Epithelial cell of esophagus (primary cell): ENCODE data around the gene SAT1.

Experiments
- DNase-seq: peaks from one replicate; pipeline ENCODE4 v3.0.0; 2010; ENCODE audit warnings: low read depth
- H3K4me3 ChIP-seq: 2 replicates; pipeline ENCODE4 v1.5.1; 2011; ENCODE audit warnings: mild to moderate bottlenecking, low read length, control low read depth
- CTCF ChIP-seq: IDR thresholded peaks from 2 replicates; pipeline ENCODE4 v1.5.1; 2011; ENCODE audit warnings: low read depth, mild to moderate bottlenecking, low read length, control low read depth, inconsistent platforms; ENCODE audit not compliant: insufficient read depth; ENCODE audit errors: missing control alignments

The SAT1 gene

GRCh38 chrX:23776363-23776762 is 6.6 kb upstream of the SAT1 start:
- H3K4me3 ChIP-seq = no peak overlapping the region
- TF ChIP-seq CTCF = no peak
- DNase-seq = no peak

- no peak for TF ChIP-seq CTCF
Measured at GRCh38 chrX:23779025-23779424, 3.9 kb upstream of the SAT1 start.

GRCh38 chrX:23782455-23782854 is 518 bp upstream of the SAT1 start:
- DNase-seq = no peak
- no peak for TF ChIP-seq CTCF
- peak overlapping the region; percentile 25 for H3K4me3 ChIP-seq

More at GRCh38 chrX:23779025-23779424, 3.9 kb upstream of the SAT1 start:
- H3K4me3 ChIP-seq = no peak overlapping the region
- DNase-seq = peak; percentile 89

DNA sequence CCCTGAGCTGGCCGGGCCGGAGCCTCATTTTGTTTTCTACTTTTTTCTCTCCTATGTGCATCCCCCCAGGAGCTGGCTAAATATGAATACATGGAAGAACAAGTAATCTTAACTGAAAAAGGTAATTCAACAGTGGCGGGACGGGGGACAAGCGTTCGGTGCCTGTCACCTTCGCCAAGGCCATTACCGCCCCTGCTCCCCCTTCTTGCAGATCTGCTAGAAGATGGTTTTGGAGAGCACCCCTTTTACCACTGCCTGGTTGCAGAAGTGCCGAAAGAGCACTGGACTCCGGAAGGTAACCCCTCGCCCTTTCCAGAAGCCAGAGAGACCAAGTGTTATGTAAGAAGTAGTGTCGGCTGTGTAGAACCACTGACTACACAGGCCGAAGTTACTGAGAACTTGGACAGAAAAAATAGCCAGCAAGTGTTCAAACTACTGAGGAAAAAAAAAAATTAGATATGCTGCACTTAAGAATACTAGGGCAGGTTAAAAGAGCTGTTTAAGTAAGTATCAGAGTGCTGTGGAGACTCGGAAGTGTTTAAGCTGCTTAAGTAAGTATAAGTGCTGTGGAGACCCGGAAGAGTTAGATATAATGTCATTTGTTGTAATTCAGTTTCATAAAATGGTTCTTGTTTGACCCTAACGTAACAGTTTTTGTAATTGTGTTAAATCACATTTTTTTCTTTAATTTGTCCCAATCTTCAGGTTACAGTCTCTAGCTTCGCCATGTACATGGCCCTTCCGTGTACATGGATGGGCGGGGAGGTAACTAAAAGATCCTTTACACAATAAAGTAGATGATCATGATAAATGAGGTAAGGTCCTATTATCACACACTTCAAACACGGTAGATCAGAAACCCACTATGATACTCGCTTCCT is 856 bp downstream of the SAT1 start:
- peak overlapping the region; percentile 83 for H3K4me3 ChIP-seq
- TF ChIP-seq CTCF = no peak
- DNase-seq = no peak

DNA sequence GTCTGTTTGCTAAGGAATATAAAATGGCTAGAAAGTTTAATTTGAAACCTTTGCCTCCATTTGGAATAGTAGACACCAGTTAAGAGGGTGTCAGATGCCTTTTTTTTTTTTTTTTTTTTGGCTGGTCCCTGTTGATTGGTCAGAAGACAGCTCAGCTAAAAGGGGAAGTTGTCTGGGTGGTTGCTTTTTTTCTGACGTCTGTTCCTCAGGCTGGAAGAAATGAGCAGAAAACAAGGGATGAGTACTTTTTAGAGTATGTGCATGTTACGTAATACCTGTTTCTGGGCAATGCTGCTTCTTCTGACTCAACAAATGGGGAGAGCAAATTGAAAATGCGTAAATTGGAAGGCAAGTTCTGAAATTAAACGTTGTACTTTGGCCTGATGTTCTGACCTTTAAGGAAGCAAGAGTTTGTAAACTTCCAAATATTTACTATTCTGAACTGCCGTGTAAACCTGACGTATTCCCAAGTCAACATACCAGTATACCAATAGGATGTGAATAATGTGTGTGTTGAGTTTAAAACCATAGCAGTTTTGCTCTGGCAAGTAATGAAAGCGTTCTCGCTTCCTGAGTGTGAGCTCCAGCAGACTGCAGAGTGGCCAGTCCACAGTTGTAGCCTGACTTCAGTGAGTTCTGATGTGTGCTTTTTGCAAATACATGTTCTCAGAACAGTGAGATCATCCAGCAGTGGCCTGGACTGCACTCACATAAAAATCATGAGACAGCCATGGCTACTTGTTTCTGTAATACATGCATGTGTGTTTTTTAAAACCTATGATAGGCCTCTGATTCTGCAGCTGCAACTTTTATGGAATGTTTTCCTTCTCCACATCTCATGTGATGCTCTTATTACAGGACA is 1.7 kb downstream of the SAT1 start:
- H3K4me3 ChIP-seq = peak overlapping the region; percentile 83
- peak; percentile 58 for DNase-seq
- no peak for TF ChIP-seq CTCF

DNA sequence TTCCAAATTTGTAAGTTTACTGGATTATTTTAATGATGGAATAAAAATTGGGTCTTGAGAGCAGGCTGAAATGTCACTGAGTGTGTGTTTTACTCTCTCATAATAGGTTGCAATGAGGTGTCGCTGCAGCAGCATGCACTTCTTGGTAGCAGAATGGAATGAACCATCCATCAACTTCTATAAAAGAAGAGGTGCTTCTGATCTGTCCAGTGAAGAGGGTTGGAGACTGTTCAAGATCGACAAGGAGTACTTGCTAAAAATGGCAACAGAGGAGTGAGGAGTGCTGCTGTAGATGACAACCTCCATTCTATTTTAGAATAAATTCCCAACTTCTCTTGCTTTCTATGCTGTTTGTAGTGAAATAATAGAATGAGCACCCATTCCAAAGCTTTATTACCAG is 2.6 kb downstream of the SAT1 start:
- DNase-seq = peak; percentile 33

More for the DNA sequence above, 2.6 kb downstream of the SAT1 start:
- H3K4me3 ChIP-seq = peak overlapping the region; percentile 83
- TF ChIP-seq CTCF = no peak
